GM21576 (cell line): ENCODE results near the gene CHI3L1.

Experiments
- ATAC-seq: cut with Tn5 transposase; IDR thresholded peaks from one replicate; pipeline ENCODE4 v1.9.1; 2021; ENCODE audit warnings: mild to moderate bottlenecking, moderate library complexity; ENCODE audit not compliant: unreplicated experiment

CHI3L1 gene

DNA sequence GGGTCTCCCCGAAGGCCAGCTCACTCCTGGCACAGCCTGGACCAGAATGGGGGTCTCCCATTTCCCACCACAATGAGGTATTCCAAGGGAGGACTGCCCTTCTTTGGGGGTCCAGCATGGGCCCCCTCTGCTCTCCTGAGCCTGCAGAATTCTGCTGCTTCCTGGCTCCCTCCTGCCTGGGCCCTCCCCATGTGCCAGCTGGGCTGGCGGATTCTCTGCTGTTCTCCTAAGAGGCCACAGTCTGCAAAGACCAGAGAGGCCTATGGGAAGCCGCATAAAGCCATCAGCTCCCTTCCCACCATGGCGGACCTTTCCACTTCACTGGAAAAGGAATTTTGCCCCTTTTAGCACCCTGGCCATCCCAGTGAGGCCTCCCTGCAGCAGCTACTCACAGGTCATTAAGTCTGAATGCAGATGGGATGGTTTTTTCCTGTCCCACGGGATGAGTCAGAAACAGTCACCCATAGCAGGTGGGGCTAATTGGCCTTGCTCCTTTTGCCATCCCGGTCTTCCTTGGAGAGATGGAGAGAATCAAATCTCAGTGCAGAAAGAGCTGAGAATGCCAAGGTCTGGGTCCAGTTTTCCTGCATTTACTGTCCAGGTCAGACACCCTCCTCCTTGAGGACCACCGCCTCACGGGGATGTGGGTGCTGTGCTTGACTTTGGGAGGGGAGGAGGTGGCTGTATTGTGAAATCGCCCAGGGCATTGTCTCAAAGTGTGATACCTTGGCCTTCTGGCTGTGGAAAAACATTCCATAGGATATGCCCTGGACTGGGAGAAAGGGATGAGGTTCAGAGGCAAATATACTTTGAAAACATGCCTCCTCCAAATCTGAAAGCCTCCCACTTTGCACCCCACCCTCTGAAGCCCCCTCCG lies 34.1 kb downstream of the CHI3L1 start:
- ATAC-seq, result no peak

GRCh38 chr1:203151362-203152157 lies 34.9 kb downstream of the CHI3L1 start:
- no peak for ATAC-seq

- ATAC-seq, result no peak
These were observed 35.8 kb downstream of the CHI3L1 start for GRCh38 chr1:203150511-203151297.

GRCh38 chr1:203149188-203149840 lies 37.2 kb downstream of the CHI3L1 start:
- no peak for ATAC-seq

DNA sequence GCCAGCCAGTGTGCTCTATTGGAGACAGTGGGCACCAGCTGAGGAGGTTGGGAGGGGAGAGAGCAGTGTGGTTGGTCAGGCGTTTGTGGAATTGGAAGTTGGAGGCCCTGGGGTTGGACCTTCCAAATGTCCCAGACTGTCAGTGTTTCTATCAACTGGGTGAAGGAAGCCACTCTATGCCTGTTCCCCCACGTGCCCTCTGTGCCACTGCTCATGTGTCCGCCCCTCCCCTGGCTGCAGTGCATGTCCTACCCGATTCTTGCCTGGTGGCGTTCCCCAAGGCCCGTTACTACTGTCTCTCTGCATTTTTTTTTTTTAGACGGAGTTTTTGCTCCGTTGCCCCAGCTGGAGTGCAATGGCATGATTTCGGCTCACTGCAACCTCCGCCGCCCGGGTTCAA lies 37.9 kb downstream of the CHI3L1 start:
- ATAC-seq, result no peak

DNA sequence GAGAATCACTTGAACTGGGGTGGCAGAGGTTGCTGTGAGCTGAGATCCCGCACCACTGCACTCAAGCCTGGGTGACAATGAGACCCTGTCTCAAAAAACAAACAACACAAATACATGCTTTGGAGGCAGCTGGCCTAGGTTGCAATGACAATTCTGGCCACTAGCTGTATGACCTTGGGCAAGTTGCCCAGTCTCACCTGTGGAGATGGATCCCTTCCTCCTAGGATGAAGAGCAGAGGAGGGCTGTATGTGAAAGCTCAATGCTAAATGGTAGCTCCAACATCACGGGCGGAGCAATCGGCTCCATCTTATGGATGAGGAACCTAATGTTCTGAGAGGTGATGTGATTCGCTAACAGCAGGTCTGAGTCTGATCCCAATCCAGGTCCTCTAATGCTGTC lies 38.4 kb downstream of the CHI3L1 start:
- ATAC-seq, result no peak

DNA sequence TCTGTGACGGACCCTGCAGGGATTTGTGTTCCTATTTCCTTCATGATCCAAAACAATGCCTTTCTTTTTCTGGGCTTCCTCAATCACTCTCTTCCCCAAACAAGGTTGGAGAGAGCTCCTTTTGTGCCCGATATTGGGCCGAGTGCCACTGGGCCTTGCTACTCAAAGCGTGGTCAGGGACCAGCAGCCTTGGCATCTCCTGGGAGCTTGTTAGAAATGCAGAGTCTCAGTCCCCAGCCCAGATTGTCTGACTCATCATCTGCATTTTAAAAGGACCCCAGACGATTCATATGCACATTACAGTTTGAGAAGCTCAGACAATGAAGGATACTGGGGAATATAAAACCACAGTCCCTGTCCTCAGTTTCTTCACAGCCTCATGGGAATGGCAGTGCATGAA lies 39.1 kb downstream of the CHI3L1 start:
- no peak for ATAC-seq

- ATAC-seq, result no peak
These were observed 40.0 kb downstream of the CHI3L1 start for GRCh38 chr1:203146537-203146936.

DNA sequence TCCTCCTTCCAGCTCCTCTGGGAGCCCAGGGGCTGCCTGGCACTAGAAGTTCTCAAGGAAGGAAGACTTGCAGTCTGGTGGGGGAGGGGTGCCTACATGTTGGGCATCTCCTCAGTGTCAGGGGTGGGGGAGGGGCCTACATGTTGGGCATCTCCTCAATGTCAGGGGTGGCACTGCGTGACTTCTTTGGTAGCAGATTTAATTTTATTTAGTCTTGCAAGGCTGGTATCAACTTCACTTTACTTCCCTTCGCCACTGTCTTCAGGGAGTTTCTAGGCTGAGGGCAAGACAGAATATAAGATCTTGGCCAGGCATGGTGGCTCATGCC lies 40.5 kb downstream of the CHI3L1 start:
- no peak for ATAC-seq

DNA sequence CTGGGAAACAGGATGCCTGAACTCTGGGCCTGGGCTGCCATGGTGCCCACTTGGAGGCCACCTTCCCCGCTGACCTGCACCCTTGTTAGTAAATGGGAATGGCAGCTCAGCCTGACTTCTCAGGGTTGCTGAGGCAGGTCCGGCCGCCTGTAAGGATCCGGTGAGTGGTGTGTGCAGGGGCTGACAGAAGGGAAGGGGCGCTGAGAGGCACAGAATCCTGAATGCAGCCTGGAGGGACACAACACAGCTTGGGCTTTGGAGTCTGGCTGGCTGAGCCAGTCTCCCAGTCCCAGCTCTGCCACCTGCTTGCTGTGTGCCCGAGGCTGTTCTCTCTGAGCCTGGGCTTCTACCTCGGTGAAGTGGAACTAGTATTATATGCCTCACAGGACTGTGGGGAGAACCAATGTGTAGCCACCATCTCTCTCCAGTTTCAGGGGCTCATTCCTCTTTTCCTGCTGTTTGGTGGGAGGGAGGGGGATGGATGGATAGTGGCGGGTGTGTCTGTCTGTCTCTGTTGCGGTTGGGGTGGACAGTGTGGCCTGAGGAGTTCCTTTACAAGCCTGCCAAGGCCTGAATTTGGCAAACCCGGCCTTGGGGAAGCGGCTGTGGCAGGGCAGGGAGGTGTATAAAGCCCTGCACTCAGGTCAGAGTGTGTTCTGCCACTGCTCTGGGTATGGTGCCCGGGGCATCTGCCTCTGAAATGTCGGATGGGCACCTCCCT lies 41.0 kb downstream of the CHI3L1 start:
- ATAC-seq, result no peak

- no peak for ATAC-seq
These were observed 41.8 kb downstream of the CHI3L1 start for GRCh38 chr1:203144661-203145060.

- ATAC-seq, result no peak
These were observed 42.9 kb downstream of the CHI3L1 start for GRCh38 chr1:203143641-203144040.

DNA sequence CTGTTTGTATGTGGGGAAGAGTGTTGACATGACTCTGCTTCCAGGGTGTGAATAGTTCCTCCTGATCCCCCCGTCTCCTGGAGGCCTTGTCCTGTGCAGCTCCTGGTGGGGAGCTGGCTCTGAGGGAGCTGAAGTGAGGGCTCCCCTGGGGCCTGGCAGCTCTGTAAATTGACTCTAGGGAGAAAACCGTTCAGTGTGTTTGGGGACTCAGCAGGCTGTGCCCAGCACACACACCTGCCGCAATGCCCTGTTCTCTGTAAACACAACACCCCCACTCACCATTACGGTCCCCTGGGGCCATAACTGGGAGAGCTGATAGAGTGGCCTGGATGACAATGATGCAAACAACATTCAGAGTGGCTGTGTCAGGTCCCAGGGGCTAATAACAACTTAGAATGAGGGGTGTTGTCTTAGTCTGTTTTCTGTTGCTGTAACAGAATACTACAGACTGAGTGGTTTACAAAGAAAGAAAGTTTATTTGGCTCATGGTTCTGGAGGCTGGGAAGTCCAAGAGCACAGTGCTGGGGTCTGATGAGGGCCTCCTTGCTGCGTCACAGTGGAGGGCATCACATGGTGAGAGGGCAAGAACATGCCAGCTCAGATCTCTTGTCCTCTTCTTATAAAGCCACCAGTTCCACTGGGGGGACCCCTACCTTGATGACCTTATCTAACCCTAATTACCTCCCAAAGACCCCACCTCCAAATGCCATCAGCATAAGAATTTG lies 43.7 kb downstream of the CHI3L1 start:
- no peak for ATAC-seq

GRCh38 chr1:203142124-203142523 lies 44.4 kb downstream of the CHI3L1 start:
- no peak for ATAC-seq

DNA sequence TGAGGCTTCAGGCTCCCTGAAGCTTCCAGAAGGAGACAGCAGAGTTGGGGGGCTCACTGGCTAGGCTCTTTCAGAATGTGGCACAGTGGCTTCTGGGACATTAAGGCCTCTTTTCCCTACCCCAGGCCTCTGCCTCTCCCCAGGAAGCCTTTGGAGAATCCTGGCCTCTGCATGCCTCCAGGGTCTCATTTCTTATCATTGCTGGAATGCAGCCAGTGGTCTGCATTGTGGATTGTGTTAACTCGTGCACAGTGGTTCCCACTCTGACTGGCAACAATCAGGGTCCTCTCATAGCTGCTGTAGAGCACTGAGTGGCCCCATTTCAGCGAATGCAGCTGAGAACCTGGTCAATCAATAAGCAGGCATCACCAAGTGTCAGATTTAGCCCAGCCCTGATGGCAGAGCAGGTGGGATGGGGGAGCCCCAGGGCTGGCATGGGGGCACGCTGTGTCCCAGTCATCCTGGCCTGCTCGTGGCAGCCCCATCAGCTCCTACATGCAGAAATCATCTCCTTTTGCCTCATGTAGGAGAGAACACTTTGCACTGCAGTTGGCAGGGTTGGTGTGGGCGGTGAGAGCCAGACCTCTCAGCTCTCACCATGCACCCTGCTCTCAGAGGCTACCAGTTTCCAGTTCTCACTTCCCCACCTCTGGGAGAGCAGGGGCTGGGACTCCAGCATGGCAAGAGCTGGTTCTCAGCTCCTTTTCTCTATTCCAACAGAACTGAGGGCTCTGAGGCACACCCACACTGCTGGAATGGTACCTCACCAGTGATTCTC lies 45.6 kb downstream of the CHI3L1 start:
- no peak for ATAC-seq

GRCh38 chr1:203139976-203140475 lies 46.5 kb downstream of the CHI3L1 start:
- no peak for ATAC-seq

- no peak for ATAC-seq
These were observed 48.4 kb downstream of the CHI3L1 start for GRCh38 chr1:203138066-203138465.

GRCh38 chr1:203137324-203137723 lies 49.2 kb downstream of the CHI3L1 start:
- ATAC-seq, result no peak
